ENCODE results near the gene TRAPPC12. TPM values are rescaled to one million over a fixed set of nuclear protein-coding genes. Genes with fewer than 3 reads are reported as not detected.

The TRAPPC12 gene
- total RNA-seq, 2 donors from 2014 or later = 53.9 to 71.4 TPM

GRCh38 chr2:3392216-3392615 is 12.7 kb downstream of the TRAPPC12 start:
- no peak for ATAC-seq
- peaks cover 7 to 11% of the 10 kb centered on the region in 2 donors for H3K9me3 Mint-ChIP-seq
- peaks cover 39 to 59% of the 10 kb centered on the region in 2 donors for H3K36me3 Mint-ChIP-seq
- no peak overlapping the region for H3K27ac Mint-ChIP-seq
- DNase-seq (ENCODE audit: low spot score in 2 of 2) = no peak

GRCh38 chr2:3396920-3397559 is 17.5 kb downstream of the TRAPPC12 start:
- Mint-ChIP-seq H3K27ac (no peak overlapping the region), H3K36me3 (peaks cover 45 to 64% of the 10 kb centered on the region in 2 donors), H3K9me3 (peaks cover 7 to 19% of the 10 kb centered on the region in 2 donors)
- no peak for DNase-seq (ENCODE audit: low spot score in 2 of 2)
- no peak for ATAC-seq

- no peak for DNase-seq (ENCODE audit: low spot score in 2 of 2)
- no peak for ATAC-seq
- H3K27ac Mint-ChIP-seq = no peak overlapping the region
- peaks cover 7 to 19% of the 10 kb centered on the region in 2 donors for H3K9me3 Mint-ChIP-seq
- peaks cover 43 to 54% of the 10 kb centered on the region in 2 donors for H3K36me3 Mint-ChIP-seq
These were observed 19.4 kb downstream of the TRAPPC12 start for GRCh38 chr2:3398857-3399256.

- Mint-ChIP-seq H3K36me3 (peaks cover 40 to 49% of the 10 kb centered on the region in 2 donors), H3K27ac (no peak overlapping the region), H3K9me3 (peaks cover 7 to 19% of the 10 kb centered on the region in 2 donors)
- DNase-seq (ENCODE audit: low spot score in 2 of 2) (no peak), ATAC-seq (no peak)
These were observed 19.9 kb downstream of the TRAPPC12 start for GRCh38 chr2:3399381-3399780.

GRCh38 chr2:3399829-3400228 is 20.3 kb downstream of the TRAPPC12 start:
- ATAC-seq (no peak), DNase-seq (ENCODE audit: low spot score in 2 of 2) (no peak)
- no peak overlapping the region for H3K27ac Mint-ChIP-seq
- peaks cover 40 to 44% of the 10 kb centered on the region in 2 donors for H3K36me3 Mint-ChIP-seq
- peaks cover 7 to 19% of the 10 kb centered on the region in 2 donors for H3K9me3 Mint-ChIP-seq

GRCh38 chr2:3403587-3404334 is 24.3 kb downstream of the TRAPPC12 start:
- ATAC-seq (no peak), DNase-seq (ENCODE audit: low spot score in 2 of 2) (no peak)
- peak overlapping the region in 1 of 2 donors; percentile 29 for H3K27ac Mint-ChIP-seq
- H3K36me3 Mint-ChIP-seq = peaks cover 4 to 13% of the 10 kb centered on the region in 2 donors
- H3K9me3 Mint-ChIP-seq = no peaks in the 10 kb centered on the region

- no peak overlapping the region for H3K27ac Mint-ChIP-seq
- no peak for DNase-seq (ENCODE audit: low spot score in 2 of 2)
- no peaks in the 10 kb centered on the region for H3K9me3 Mint-ChIP-seq
- no peak for ATAC-seq
- H3K36me3 Mint-ChIP-seq = peaks cover 4 to 13% of the 10 kb centered on the region in 2 donors
These were observed 24.9 kb downstream of the TRAPPC12 start for GRCh38 chr2:3404349-3404894.

GRCh38 chr2:3405307-3405706 is 25.8 kb downstream of the TRAPPC12 start:
- no peak for ATAC-seq
- H3K9me3 Mint-ChIP-seq = no peaks in the 10 kb centered on the region
- no peak overlapping the region for H3K27ac Mint-ChIP-seq

GRCh38 chr2:3405876-3406275 is 26.4 kb downstream of the TRAPPC12 start:
- H3K27ac Mint-ChIP-seq = no peak overlapping the region
- no peak for DNase-seq (ENCODE audit: low spot score in 2 of 2)
- H3K9me3 Mint-ChIP-seq = no peaks in the 10 kb centered on the region
- ATAC-seq = no peak
- H3K36me3 Mint-ChIP-seq = peaks cover 0 to 13% of the 10 kb centered on the region in 2 donors

More at GRCh38 chr2:3405307-3405706, 25.8 kb downstream of the TRAPPC12 start:
- DNase-seq (ENCODE audit: low spot score in 2 of 2) = no peak
- peaks cover 4 to 13% of the 10 kb centered on the region in 2 donors for H3K36me3 Mint-ChIP-seq

GRCh38 chr2:3406501-3406900 is 27.0 kb downstream of the TRAPPC12 start:
- H3K27ac Mint-ChIP-seq = peak overlapping the region in 1 of 2 donors; percentile 29
- no peaks in the 10 kb centered on the region for H3K9me3 Mint-ChIP-seq
- DNase-seq (ENCODE audit: low spot score in 2 of 2) (no peak), ATAC-seq (no peak)
- H3K36me3 Mint-ChIP-seq = peaks cover 0 to 12% of the 10 kb centered on the region in 2 donors

- no peak for DNase-seq (ENCODE audit: low spot score in 2 of 2)
- Mint-ChIP-seq H3K36me3 (peaks cover 0 to 6% of the 10 kb centered on the region in 2 donors), H3K9me3 (no peaks in the 10 kb centered on the region), H3K27ac (peak overlapping the region in 1 of 2 donors; percentile 38)
- ATAC-seq = no peak
These were observed 29.3 kb downstream of the TRAPPC12 start for GRCh38 chr2:3408781-3409180.

- ATAC-seq (no peak), DNase-seq (ENCODE audit: low spot score in 2 of 2) (no peak)
- no peaks in the 10 kb centered on the region for H3K9me3 Mint-ChIP-seq
- no peak overlapping the region for H3K27ac Mint-ChIP-seq
- peaks cover 0 to 6% of the 10 kb centered on the region in 2 donors for H3K36me3 Mint-ChIP-seq
These were observed 30.2 kb downstream of the TRAPPC12 start for GRCh38 chr2:3409627-3410170.

- Mint-ChIP-seq H3K9me3 (no peaks in the 10 kb centered on the region), H3K36me3 (peaks cover 0 to 4% of the 10 kb centered on the region in 2 donors), H3K27ac (no peak overlapping the region)
- ATAC-seq = no peak
- DNase-seq (ENCODE audit: low spot score in 2 of 2) = no peak
These were observed 31.6 kb downstream of the TRAPPC12 start for GRCh38 chr2:3411103-3411502.

GRCh38 chr2:3413697-3414096 is 34.2 kb downstream of the TRAPPC12 start:
- H3K36me3 Mint-ChIP-seq = no peaks in the 10 kb centered on the region
- ATAC-seq (no peak), DNase-seq (ENCODE audit: low spot score in 2 of 2) (no peak)
- no peaks in the 10 kb centered on the region for H3K9me3 Mint-ChIP-seq
- H3K27ac Mint-ChIP-seq = no peak overlapping the region

- H3K36me3 Mint-ChIP-seq = no peaks in the 10 kb centered on the region
- no peak for ATAC-seq
- H3K27ac Mint-ChIP-seq = peak overlapping the region in 1 of 2 donors; percentile 60
- no peaks in the 10 kb centered on the region for H3K9me3 Mint-ChIP-seq
- no peak for DNase-seq (ENCODE audit: low spot score in 2 of 2)
These were observed 34.8 kb downstream of the TRAPPC12 start for GRCh38 chr2:3414133-3414860.

- Mint-ChIP-seq H3K36me3 (peaks cover 4% of the 10 kb centered on the region in 2 donors), H3K27ac (peak overlapping the region; percentile 19 to 56), H3K9me3 (no peaks in the 10 kb centered on the region)
- ATAC-seq = no peak
- DNase-seq (ENCODE audit: low spot score in 2 of 2) = no peak
These were observed 39.4 kb downstream of the TRAPPC12 start for GRCh38 chr2:3418766-3419404.

Measured in activated naive CD4-positive, alpha-beta T cell treated with anti-CD3 and anti-CD28 coated beads, Interleukin-2, amount 50 U/mL, for 72 hours (primary cell).